Subcutaneous abdominal adipose tissue (tissue), 5 donors: Measurements from ENCODE around the gene HINT3.
"Not testable (repeated sequence)": the region's sequence is repeated elsewhere in the genome, so short reads cannot be mapped to it uniquely, and the experiment has no call there.

Experiments
- H3K27ac ChIP-seq: one replicate; pipeline ENCODE4 v1.7.0; 2013; ENCODE audit warnings: low read depth, mild to moderate bottlenecking, inconsistent platforms, low read length, moderate library complexity
- H3K27me3 ChIP-seq, 5 donors: one replicate each; pipeline ENCODE4 v1.7.0; 2013; ENCODE audit warnings: low read length in 5 of 5, inconsistent platforms in 1 of 5; ENCODE audit not compliant: control insufficient read depth in 5 of 5, insufficient read depth in 4 of 5
- H3K36me3 ChIP-seq, 5 donors: one replicate each; pipeline ENCODE4 v1.7.0; 2013; ENCODE audit warnings: low read length in 5 of 5; ENCODE audit not compliant: control insufficient read depth in 5 of 5, insufficient read depth in 5 of 5
- H3K4me1 ChIP-seq, 5 donors: one replicate each; pipeline ENCODE4 v1.7.0; 2013; ENCODE audit warnings: low read length in 5 of 5, mild to moderate bottlenecking in 3 of 5, moderate library complexity in 1 of 5; ENCODE audit not compliant: control insufficient read depth in 5 of 5, insufficient read depth in 5 of 5
- H3K4me3 ChIP-seq, 5 donors: one replicate each; pipeline ENCODE4 v1.7.0; 2013; ENCODE audit warnings: low read length in 5 of 5, low read depth in 1 of 5
- H3K9ac ChIP-seq, 5 donors: one replicate each; pipeline ENCODE4 v1.7.0; 2013; ENCODE audit warnings: low read length in 5 of 5, mild to moderate bottlenecking in 4 of 5, moderate library complexity in 3 of 5
- H3K9me3 ChIP-seq, 5 donors: one replicate each; pipeline ENCODE4 v1.7.0; 2013; ENCODE audit warnings: low read length in 5 of 5; ENCODE audit not compliant: control insufficient read depth in 5 of 5
- donor health status: healthy.
- donor health status: healthy.
- donor health status: healthy.
- donor health status: healthy.
- donor health status: healthy.

The HINT3 gene

DNA sequence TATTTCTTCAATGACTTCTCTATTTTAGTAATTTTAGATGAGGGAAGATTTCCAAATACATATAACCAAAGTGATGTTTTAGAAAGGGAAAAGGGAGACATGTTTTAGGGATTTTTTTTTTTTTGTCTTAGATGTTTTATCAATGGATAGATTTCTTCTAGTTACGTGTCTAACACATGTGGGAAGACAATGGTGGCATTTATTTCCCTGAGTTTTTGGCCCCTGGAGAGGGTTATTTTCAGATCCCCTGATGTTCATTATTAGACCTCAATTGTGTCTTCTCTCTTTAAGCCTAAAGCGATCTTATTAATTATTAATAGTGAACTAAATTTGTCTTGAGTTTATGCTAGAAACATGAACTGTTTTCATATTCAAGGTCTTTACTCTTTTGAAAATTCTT is 60.0 kb downstream of the HINT3 start:
- Histone ChIP-seq H3K9me3 (no peaks in the 10 kb centered on the region), H3K36me3 (peaks cover 39 to 66% (median 55%) of the 10 kb centered on the region in 5 donors), H3K27ac (no peak overlapping the region), H3K4me1 (no peaks in the 10 kb centered on the region), H3K27me3 (no peaks in the 10 kb centered on the region), H3K9ac (no peak overlapping the region), H3K4me3 (no peak overlapping the region)

DNA sequence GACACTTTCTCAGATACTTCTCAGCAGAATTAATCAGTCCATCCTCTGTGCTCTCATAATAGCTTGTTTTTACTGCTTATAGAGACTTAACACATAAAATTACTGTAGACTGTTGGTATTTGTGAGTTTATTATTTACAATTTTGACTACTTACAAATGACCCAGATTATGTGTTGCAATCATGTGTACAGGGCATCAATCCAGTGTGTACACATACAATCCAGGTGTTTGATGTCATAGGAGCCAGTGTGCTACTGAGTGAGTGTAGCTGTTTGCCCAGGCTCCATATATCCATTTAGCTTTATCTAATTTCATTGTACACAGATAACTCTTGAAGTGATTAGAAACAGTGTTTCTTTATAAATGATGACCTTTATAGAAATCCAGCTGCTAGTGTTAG is 61.1 kb downstream of the HINT3 start:
- H3K9ac ChIP-seq = no peak overlapping the region
- peaks cover 38 to 67% (median 49%) of the 10 kb centered on the region in 5 donors for H3K36me3 ChIP-seq
- H3K27ac ChIP-seq = no peak overlapping the region
- no peak overlapping the region for H3K4me3 ChIP-seq
- H3K27me3 ChIP-seq = no peaks in the 10 kb centered on the region
- no peaks in the 10 kb centered on the region for H3K9me3 ChIP-seq
- no peaks in the 10 kb centered on the region for H3K4me1 ChIP-seq

DNA sequence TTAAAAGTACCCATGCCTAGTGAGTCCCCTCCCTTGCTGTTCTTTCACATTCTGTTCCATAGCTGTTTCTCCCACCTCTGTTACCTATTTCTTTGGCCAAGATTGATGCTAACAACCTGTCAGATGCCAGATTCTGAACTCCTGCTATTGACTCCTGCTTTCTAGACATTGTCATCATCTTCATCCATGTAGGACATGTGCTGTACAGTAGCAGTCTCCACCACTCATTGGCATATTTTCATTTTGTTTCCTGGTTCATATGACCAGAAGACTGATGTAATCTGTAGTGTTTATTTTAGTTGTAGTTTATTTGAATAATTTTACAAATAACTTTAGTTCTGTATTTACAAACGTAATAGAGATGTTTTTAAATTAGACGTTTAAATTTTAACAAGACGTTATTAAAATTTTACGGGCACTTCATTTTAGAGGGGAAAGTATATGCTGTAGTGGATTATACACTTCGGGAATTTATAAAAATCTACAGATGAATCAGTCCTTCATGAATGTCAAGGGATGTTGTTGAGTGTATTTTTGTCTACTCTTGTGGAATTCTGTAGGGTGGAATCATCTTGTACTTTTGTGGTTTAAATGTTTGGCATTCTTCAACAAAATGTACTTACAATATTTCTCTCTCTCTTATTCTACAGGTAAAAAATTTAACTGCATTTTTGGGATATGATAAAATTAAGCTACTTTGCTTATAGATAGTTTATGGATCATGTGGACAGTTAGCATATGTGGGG is 63.9 kb downstream of the HINT3 start:
- Histone ChIP-seq H3K36me3 (peaks cover 26 to 53% (median 50%) of the 10 kb centered on the region in 5 donors), H3K27ac (no peak overlapping the region), H3K9me3 (no peaks in the 10 kb centered on the region), H3K4me3 (no peak overlapping the region), H3K9ac (no peak overlapping the region), H3K27me3 (no peaks in the 10 kb centered on the region), H3K4me1 (no peaks in the 10 kb centered on the region)

DNA sequence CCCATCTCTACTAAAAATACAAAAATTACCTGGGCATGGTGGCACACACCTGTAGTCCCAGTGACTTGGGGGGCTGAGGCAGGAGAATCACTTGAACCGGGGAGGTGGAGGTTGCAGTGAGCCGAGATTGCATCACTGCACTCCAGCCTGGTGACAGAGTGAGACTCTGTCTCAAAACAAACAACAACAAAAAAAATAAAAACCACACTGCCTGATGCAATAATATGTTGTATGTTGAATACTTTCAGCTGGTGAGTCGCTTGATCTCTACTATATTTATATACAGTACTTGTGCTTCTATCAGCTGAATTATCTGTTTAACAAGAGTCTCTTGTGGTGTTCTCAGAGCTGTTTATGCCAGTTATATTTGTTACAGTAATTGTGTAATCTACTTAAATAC is 66.9 kb downstream of the HINT3 start:
- peaks cover 22 to 51% (median 36%) of the 10 kb centered on the region in 5 donors for H3K36me3 ChIP-seq
- not testable (repeated sequence) for H3K4me3 ChIP-seq, H3K4me1 ChIP-seq, H3K27ac ChIP-seq, H3K9me3 ChIP-seq, H3K9ac ChIP-seq, H3K27me3 ChIP-seq

GRCh38 chr6:126026001-126026400 is 69.4 kb downstream of the HINT3 start:
- H3K9ac ChIP-seq = no peak overlapping the region
- H3K4me3 ChIP-seq = no peak overlapping the region
- H3K36me3 ChIP-seq = peaks cover 20 to 43% (median 25%) of the 10 kb centered on the region in 5 donors
- no peaks in the 10 kb centered on the region for H3K4me1 ChIP-seq
- no peaks in the 10 kb centered on the region for H3K9me3 ChIP-seq
- no peaks in the 10 kb centered on the region for H3K27me3 ChIP-seq
- no peak overlapping the region for H3K27ac ChIP-seq

- Histone ChIP-seq H3K9me3 (no peaks in the 10 kb centered on the region), H3K4me1 (no peaks in the 10 kb centered on the region), H3K4me3 (no peak overlapping the region), H3K9ac (no peak overlapping the region), H3K27me3 (no peaks in the 10 kb centered on the region), H3K36me3 (peaks cover 8 to 42% (median 13%) of the 10 kb centered on the region in 5 donors), H3K27ac (no peak overlapping the region)
Measured at GRCh38 chr6:126027601-126028000, 71.0 kb downstream of the HINT3 start.
